SK-N-SH (cell line): ENCODE results near the gene PSAP. TPM values are rescaled to one million over a fixed set of nuclear protein-coding genes. Genes with fewer than 3 reads are reported as not detected.
A peak's percentile ranks its signal among the peaks of the same experiment; 100 is the strongest.

Experiments
- CTCF ChIA-PET: fragments of 300-600, 350-600 bp; formaldehyde crosslinking; extraction: SDS; loops from one replicate; lab custom pipeline; 2021; lab: Yijun Ruan, JAX
- POLR2A ChIA-PET: fragments of 350-600 bp; sonication (Branson Sonifier 250); formaldehyde crosslinking; extraction: SDS; loops from one replicate; lab custom pipeline; 2020; ENCODE audit warnings: antibody characterized with exemption, inconsistent platforms; lab: Yijun Ruan, JAX
- DNase-seq: peaks from one replicate; pipeline ENCODE4 v3.0.0; 2012
- H2AFZ ChIP-seq: fragments of 200-600 bp; sonication (generic); 2 replicates; pipeline ENCODE4 v1.8.1; 2016; ENCODE audit warnings: antibody characterized with exemption, mild to moderate bottlenecking, low read depth
- H3F3A ChIP-seq: fragments of 200-600 bp; sonication (generic); replicated peaks from 2 replicates; pipeline ENCODE3; 2016; ENCODE audit warnings: antibody characterized with exemption, mild to moderate bottlenecking; ENCODE audit not compliant: insufficient read depth
- H3K27ac ChIP-seq, 2 experiments: fragments of 200-500 bp in 1 of 2; fragments of 200-600 bp in 1 of 2; sonication (Bioruptor generic) in 1 of 2; sonication (generic), shearing (Covaris generic) in 1 of 2; 2 replicates each; pipeline versions ENCODE4 v1.5.1 to v1.6.1; 2014 to 2016; ENCODE audit warnings: low read depth in 2 of 2, inconsistent platforms in 1 of 2, low read length in 1 of 2, mild to moderate bottlenecking in 1 of 2, mixed read lengths in 1 of 2
- H3K27me3 ChIP-seq: fragments of 200-600 bp; sonication (generic), shearing (Covaris generic); 2 replicates; pipeline ENCODE4 v1.6.1; 2016; ENCODE audit warnings: mixed run types; ENCODE audit not compliant: insufficient read depth
- H3K36me3 ChIP-seq, 2 experiments: fragments of 200-500 bp in 1 of 2; fragments of 200-600 bp in 1 of 2; sonication (Bioruptor generic) in 1 of 2; sonication (generic) in 1 of 2; replicated peaks in 1 of 2; 2 replicates each; pipeline versions ENCODE3 to v1.5.1; 2014 to 2016; ENCODE audit warnings: low read length in 1 of 2, mild to moderate bottlenecking in 1 of 2; ENCODE audit not compliant: insufficient read depth in 2 of 2, control insufficient read depth in 1 of 2
- H3K4me1 ChIP-seq, 2 experiments: fragments of 200-500 bp in 1 of 2; fragments of 200-600 bp in 1 of 2; sonication (Bioruptor generic) in 1 of 2; sonication (generic), shearing (Covaris generic) in 1 of 2; 2 replicates each; pipeline versions ENCODE4 v1.5.1 to v1.6.1; 2014 to 2016; ENCODE audit warnings: low read depth in 1 of 2, low read length in 1 of 2, mixed run types in 1 of 2; ENCODE audit not compliant: insufficient read depth in 2 of 2, control insufficient read depth in 1 of 2
- H3K4me2 ChIP-seq: fragments of 200-600 bp; sonication (generic), shearing (Covaris generic); 2 replicates; pipeline ENCODE4 v1.6.1; 2017; ENCODE audit warnings: mixed run types
- H3K4me3 ChIP-seq, 2 experiments: fragments of 200-500 bp in 1 of 2; fragments of 200-600 bp in 1 of 2; sonication (Bioruptor generic) in 1 of 2; sonication (generic), shearing (Covaris generic) in 1 of 2; 2 replicates each; pipeline versions ENCODE4 v1.5.1 to v1.8.1; 2014 to 2016; ENCODE audit warnings: low read depth in 2 of 2, inconsistent platforms in 1 of 2, low read length in 1 of 2, mild to moderate bottlenecking in 1 of 2, mixed read lengths in 1 of 2, moderate library complexity in 1 of 2
- H3K79me2 ChIP-seq: fragments of 200-600 bp; sonication (generic); 2 replicates; pipeline ENCODE4 v1.8.1; 2017; ENCODE audit warnings: mild to moderate bottlenecking; ENCODE audit not compliant: insufficient read depth
- H3K9ac ChIP-seq: fragments of 200-600 bp; sonication (generic); 2 replicates; pipeline ENCODE4 v1.6.1; 2017; ENCODE audit warnings: mixed run types
- H3K9me2 ChIP-seq: fragments of 200-600 bp; sonication (generic); 2 replicates; pipeline ENCODE4 v1.6.1; 2017; ENCODE audit warnings: mixed run types
- H3K9me3 ChIP-seq: fragments of 200-600 bp; sonication (generic); 2 replicates; pipeline ENCODE4 v1.6.1; 2017; ENCODE audit warnings: mixed run types, mild to moderate bottlenecking, moderate library complexity
- H4K20me1 ChIP-seq: fragments of 200-600 bp; sonication (generic); 2 replicates; pipeline ENCODE4 v1.6.1; 2017; ENCODE audit warnings: mild to moderate bottlenecking, mixed run types; ENCODE audit not compliant: insufficient read depth
- CHD2 ChIP-seq: fragments of 150-350 bp; IDR thresholded peaks from 2 replicates; pipeline ENCODE4 v1.6.1; 2018; ENCODE audit warnings: low read length; ENCODE audit not compliant: partially characterized antibody
- ELF1 ChIP-seq: IDR thresholded peaks from 2 replicates; pipeline ENCODE4 v1.4.0; 2012
- EP300 ChIP-seq, 2 experiments: IDR thresholded peaks; 2 replicates each; pipeline versions ENCODE4 v1.4.0 to v1.6.1; 2012; ENCODE audit warnings: borderline replicate concordance in 1 of 2, low read depth in 1 of 2, low read length in 1 of 2
- FOXM1 ChIP-seq: IDR thresholded peaks from 2 replicates; pipeline ENCODE4 v1.4.0; 2012; ENCODE audit warnings: low read depth, mild to moderate bottlenecking
- GATA2 ChIP-seq: sonication (generic); formaldehyde crosslinking; IDR thresholded peaks from 2 replicates; pipeline ENCODE4 v1.5.0; 2020; ENCODE audit warnings: mild to moderate bottlenecking, missing genetic modification reagents
- MAX ChIP-seq: IDR thresholded peaks from 2 replicates; pipeline ENCODE4 v1.4.0; 2012; ENCODE audit warnings: low read depth
- MXI1 ChIP-seq: IDR thresholded peaks from 2 replicates; pipeline ENCODE4 v1.6.1; 2012; ENCODE audit warnings: mild to moderate bottlenecking, low read depth, low read length, improper control_type of control experiment
- NFIC ChIP-seq: IDR thresholded peaks from 2 replicates; pipeline ENCODE4 v1.4.0; 2012; ENCODE audit warnings: borderline replicate concordance
- PBX3 ChIP-seq: IDR thresholded peaks from 2 replicates; pipeline ENCODE4; 2012
- RAD21 ChIP-seq: IDR thresholded peaks from 2 replicates; pipeline ENCODE4 v1.6.1; 2012; ENCODE audit warnings: mild to moderate bottlenecking, low read length
- RCOR1 ChIP-seq: fragments of 150-350 bp; IDR thresholded peaks from 2 replicates; pipeline ENCODE4 v1.6.1; 2017; ENCODE audit warnings: antibody characterized with exemption, low read length
- REST ChIP-seq: IDR thresholded peaks from 2 replicates; pipeline ENCODE4 v1.6.1; 2012; ENCODE audit warnings: mild to moderate bottlenecking, low read depth, low read length, moderate library complexity
- RFX5 ChIP-seq: IDR thresholded peaks from 2 replicates; pipeline ENCODE4 v1.6.1; 2012; ENCODE audit warnings: mild to moderate bottlenecking, improper control_type of control experiment, low read length
- SIN3A ChIP-seq: IDR thresholded peaks from 2 replicates; pipeline ENCODE4 v1.6.1; 2012; ENCODE audit warnings: low read depth, mild to moderate bottlenecking, low read length, moderate library complexity, borderline replicate concordance
- TAF1 ChIP-seq: IDR thresholded peaks from 2 replicates; pipeline ENCODE4 v1.6.1; 2012; ENCODE audit warnings: low read depth, mild to moderate bottlenecking, low read length, moderate library complexity, borderline replicate concordance
- TCF12 ChIP-seq: IDR thresholded peaks from 2 replicates; pipeline ENCODE4 v1.4.0; 2012
- WGBS: methylation state at CpG from one replicate; pipeline ENCODE4 v1.1.6; 2017; ENCODE audit warnings: low lambda C conversion rate; 5-methylcytosine and 5-hydroxymethylcytosine counted together
- polyA plus RNA-seq, 3 experiments: library from polyadenylated mRNA; depleted of rRNA; stranded (reverse); fragments of >200 nt; gene quantifications; 2 replicates each; pipeline ENCODE4 v1.2.3, GENCODE V29; 2012
- TF ChIP-seq, protein P1 (sequence below): fragments of 200-600 bp; sonication (generic); IDR thresholded peaks from 2 replicates; pipeline ENCODE4 v1.6.1; 2017; ENCODE audit warnings: antibody characterized with exemption, mild to moderate bottlenecking, moderate library complexity
- TF ChIP-seq, protein P2 (sequence below): IDR thresholded peaks from 2 replicates; pipeline ENCODE4 v1.4.0; 2012; ENCODE audit warnings: low read depth, borderline replicate concordance
- TF ChIP-seq, protein P3 (sequence below): fragments of 150-350 bp; IDR thresholded peaks from 2 replicates; pipeline ENCODE4 v1.6.1; 2016; ENCODE audit warnings: mild to moderate bottlenecking, low read depth, low read length

Gene PSAP
- polyA plus RNA-seq, 1 of the 3 experiments (the other 2 are of a cell fraction): 1,647 TPM

GRCh38 chr10:71881647-71882355 lies 30.8 kb upstream of the PSAP start:
- H3K9ac ChIP-seq: no peak overlapping the region
- CTCF ChIA-PET: interaction anchor here (1.0 to 4.3 kb wide), 7 partner anchors 8 to 167 kb away, joined by 3 to 32 read pairs (median 3); partner anchors contain the start of gene PSAP
- no peaks in the 10 kb centered on the region for H4K20me1 ChIP-seq
- no peaks in the 10 kb centered on the region for H3K9me2 ChIP-seq
- no peak overlapping the region for H3K4me3 ChIP-seq
- H2AFZ ChIP-seq: no peak overlapping the region
- H3K9me3 ChIP-seq: no peaks in the 10 kb centered on the region
- H3K79me2 ChIP-seq: no peaks in the 10 kb centered on the region
- peak overlapping the region in 1 of 2 experiments; percentile 93; a peak in 2 of 4 replicates for H3K27ac ChIP-seq
- H3K27me3 ChIP-seq: no peaks in the 10 kb centered on the region
- H3K4me1 ChIP-seq: peaks cover 0 to 24% of the 10 kb centered on the region in 2 experiments; a peak in 2 of 4 replicates
- no peak for DNase-seq
- no peak overlapping the region for H3K4me2 ChIP-seq
- WGBS: 92% methylated on average over 5 of the region's 9 CpGs
- no peaks in the 10 kb centered on the region for H3F3A ChIP-seq
- H3K36me3 ChIP-seq: no peaks in the 10 kb centered on the region
- no peak for TF ChIP-seq REST
- TF ChIP-seq RAD21: no peak
- no peak for TF ChIP-seq GATA2 (CRISPR knock-in tag)
- TF ChIP-seq, protein P1, sequence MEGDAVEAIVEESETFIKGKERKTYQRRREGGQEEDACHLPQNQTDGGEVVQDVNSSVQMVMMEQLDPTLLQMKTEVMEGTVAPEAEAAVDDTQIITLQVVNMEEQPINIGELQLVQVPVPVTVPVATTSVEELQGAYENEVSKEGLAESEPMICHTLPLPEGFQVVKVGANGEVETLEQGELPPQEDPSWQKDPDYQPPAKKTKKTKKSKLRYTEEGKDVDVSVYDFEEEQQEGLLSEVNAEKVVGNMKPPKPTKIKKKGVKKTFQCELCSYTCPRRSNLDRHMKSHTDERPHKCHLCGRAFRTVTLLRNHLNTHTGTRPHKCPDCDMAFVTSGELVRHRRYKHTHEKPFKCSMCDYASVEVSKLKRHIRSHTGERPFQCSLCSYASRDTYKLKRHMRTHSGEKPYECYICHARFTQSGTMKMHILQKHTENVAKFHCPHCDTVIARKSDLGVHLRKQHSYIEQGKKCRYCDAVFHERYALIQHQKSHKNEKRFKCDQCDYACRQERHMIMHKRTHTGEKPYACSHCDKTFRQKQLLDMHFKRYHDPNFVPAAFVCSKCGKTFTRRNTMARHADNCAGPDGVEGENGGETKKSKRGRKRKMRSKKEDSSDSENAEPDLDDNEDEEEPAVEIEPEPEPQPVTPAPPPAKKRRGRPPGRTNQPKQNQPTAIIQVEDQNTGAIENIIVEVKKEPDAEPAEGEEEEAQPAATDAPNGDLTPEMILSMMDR: no peak
- TF ChIP-seq EP300 (IDR thresholded peaks at IDR 0.05; ENCODE audit: borderline replicate concordance in 1 of 2, low read depth in 1 of 2, low read length in 1 of 2): no peak
- TF ChIP-seq RCOR1: no peak
- TF ChIP-seq MAX: no peak
- no peak for TF ChIP-seq RFX5
- TF ChIP-seq CHD2: no peak
- no peak for TF ChIP-seq TCF12
- TF ChIP-seq ELF1: no peak
- TF ChIP-seq SIN3A: no peak
- TF ChIP-seq, protein P2, sequence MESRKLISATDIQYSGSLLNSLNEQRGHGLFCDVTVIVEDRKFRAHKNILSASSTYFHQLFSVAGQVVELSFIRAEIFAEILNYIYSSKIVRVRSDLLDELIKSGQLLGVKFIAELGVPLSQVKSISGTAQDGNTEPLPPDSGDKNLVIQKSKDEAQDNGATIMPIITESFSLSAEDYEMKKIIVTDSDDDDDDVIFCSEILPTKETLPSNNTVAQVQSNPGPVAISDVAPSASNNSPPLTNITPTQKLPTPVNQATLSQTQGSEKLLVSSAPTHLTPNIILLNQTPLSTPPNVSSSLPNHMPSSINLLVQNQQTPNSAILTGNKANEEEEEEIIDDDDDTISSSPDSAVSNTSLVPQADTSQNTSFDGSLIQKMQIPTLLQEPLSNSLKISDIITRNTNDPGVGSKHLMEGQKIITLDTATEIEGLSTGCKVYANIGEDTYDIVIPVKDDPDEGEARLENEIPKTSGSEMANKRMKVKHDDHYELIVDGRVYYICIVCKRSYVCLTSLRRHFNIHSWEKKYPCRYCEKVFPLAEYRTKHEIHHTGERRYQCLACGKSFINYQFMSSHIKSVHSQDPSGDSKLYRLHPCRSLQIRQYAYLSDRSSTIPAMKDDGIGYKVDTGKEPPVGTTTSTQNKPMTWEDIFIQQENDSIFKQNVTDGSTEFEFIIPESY: no peak
- TF ChIP-seq, protein P3, sequence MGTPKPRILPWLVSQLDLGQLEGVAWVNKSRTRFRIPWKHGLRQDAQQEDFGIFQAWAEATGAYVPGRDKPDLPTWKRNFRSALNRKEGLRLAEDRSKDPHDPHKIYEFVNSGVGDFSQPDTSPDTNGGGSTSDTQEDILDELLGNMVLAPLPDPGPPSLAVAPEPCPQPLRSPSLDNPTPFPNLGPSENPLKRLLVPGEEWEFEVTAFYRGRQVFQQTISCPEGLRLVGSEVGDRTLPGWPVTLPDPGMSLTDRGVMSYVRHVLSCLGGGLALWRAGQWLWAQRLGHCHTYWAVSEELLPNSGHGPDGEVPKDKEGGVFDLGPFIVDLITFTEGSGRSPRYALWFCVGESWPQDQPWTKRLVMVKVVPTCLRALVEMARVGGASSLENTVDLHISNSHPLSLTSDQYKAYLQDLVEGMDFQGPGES: no peak
- no peak for TF ChIP-seq NFIC
- no peak for TF ChIP-seq FOXM1
- no peak for TF ChIP-seq TAF1
- TF ChIP-seq MXI1: no peak
- no peak for TF ChIP-seq PBX3
- TF ChIP-seq, all 33 proteins: peak for 0
- POLR2A ChIA-PET: interaction anchor here (1.0 to 1.7 kb wide), 7 partner anchors 21 to 392 kb away, joined by 3 to 10 read pairs (median 3); partner anchors contain the start of genes ASCC1, DDIT4 and PSAP
